Measurements from ENCODE around the gene FBLN2. TPM values are rescaled to one million over a fixed set of nuclear protein-coding genes. Genes with fewer than 3 reads are reported as not detected.

FBLN2 gene
- total RNA-seq, 4 donors from 2014 or later = 25.3 to 93.8 (median 47.6) TPM

DNA sequence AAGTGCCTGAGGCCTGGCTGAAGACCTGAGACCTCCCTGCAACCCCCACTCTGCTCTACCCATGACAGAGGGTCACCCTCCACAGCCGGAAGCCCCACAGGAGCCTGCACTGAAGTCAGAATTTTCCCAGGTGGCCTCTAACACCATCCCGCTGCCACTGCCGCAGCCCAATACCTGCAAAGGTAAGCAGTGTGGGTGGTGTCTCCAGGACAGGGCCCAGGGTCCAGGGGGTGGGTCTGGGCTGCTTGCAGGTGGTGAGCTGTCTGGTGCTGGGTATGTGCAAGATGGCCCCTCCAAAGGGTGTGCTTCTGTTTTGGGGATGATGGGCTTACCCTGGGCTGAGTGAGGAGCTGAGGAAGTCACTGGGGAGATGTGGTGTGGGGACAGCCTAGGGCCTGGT is 69.9 kb downstream of the FBLN2 start:
- H3K4me3 ChIP-seq = no peak overlapping the region
- H3K9me3 ChIP-seq = no peaks in the 10 kb centered on the region
- H3K27ac ChIP-seq = no peak overlapping the region
- H3K27me3 ChIP-seq = no peaks in the 10 kb centered on the region
- no peak for DNase-seq (ENCODE audit: low spot score in 2 of 2)
- TF ChIP-seq, protein P1, sequence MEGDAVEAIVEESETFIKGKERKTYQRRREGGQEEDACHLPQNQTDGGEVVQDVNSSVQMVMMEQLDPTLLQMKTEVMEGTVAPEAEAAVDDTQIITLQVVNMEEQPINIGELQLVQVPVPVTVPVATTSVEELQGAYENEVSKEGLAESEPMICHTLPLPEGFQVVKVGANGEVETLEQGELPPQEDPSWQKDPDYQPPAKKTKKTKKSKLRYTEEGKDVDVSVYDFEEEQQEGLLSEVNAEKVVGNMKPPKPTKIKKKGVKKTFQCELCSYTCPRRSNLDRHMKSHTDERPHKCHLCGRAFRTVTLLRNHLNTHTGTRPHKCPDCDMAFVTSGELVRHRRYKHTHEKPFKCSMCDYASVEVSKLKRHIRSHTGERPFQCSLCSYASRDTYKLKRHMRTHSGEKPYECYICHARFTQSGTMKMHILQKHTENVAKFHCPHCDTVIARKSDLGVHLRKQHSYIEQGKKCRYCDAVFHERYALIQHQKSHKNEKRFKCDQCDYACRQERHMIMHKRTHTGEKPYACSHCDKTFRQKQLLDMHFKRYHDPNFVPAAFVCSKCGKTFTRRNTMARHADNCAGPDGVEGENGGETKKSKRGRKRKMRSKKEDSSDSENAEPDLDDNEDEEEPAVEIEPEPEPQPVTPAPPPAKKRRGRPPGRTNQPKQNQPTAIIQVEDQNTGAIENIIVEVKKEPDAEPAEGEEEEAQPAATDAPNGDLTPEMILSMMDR (IDR thresholded peaks at IDR 0.05) = no peak
- no peak for TF ChIP-seq EP300 (IDR thresholded peaks at IDR 0.05)
- no peak for TF ChIP-seq POLR2A (IDR thresholded peaks at IDR 0.05)
- no peak for TF ChIP-seq POLR2AphosphoS5 (IDR thresholded peaks at IDR 0.05)
- H3K4me1 ChIP-seq = peaks cover 21% of the 10 kb centered on the region
- peaks cover 46% of the 10 kb centered on the region for H3K36me3 ChIP-seq
- 96% methylated on average over 3 of the region's 3 CpGs for WGBS

DNA sequence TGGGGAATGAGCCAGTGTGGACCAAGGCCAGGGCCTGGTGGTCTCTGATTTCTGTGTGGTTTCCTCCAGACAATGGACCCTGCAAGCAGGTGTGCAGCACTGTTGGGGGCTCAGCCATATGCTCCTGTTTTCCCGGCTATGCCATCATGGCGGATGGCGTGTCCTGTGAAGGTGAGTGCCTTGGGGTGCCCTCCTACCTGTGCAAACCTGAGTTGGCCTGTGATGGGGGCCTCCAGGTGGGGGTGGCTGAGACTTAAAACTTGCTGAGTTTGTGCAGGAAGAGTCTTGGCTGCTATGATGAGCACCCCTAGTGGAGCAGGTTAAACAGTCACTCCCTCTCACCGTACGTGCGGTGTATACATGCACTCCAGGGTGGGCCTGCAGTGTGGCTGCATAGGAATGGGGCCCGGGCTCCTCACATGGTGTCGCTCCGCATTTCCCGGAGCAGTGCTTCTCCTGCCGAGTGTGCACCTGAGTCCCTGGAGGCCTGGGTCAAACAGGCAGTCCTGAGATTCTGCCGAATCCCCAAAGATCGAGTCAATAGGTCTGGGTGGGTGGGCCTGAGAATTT is 70.8 kb downstream of the FBLN2 start:
- Histone ChIP-seq H3K9me3 (no peaks in the 10 kb centered on the region), H3K36me3 (peaks cover 44% of the 10 kb centered on the region), H3K4me3 (no peak overlapping the region), H3K27me3 (no peaks in the 10 kb centered on the region), H3K27ac (no peak overlapping the region), H3K4me1 (peaks cover 23% of the 10 kb centered on the region)
- TF ChIP-seq POLR2A (IDR thresholded peaks at IDR 0.05) = no peak
- no peak for TF ChIP-seq POLR2AphosphoS5 (IDR thresholded peaks at IDR 0.05)
- no peak for TF ChIP-seq EP300 (IDR thresholded peaks at IDR 0.05)
- TF ChIP-seq, protein P1 (IDR thresholded peaks at IDR 0.05) = no peak
- no peak for DNase-seq (ENCODE audit: low spot score in 2 of 2)
- no CpG with 5 or more reads among the region's 13 CpGs for WGBS

DNA sequence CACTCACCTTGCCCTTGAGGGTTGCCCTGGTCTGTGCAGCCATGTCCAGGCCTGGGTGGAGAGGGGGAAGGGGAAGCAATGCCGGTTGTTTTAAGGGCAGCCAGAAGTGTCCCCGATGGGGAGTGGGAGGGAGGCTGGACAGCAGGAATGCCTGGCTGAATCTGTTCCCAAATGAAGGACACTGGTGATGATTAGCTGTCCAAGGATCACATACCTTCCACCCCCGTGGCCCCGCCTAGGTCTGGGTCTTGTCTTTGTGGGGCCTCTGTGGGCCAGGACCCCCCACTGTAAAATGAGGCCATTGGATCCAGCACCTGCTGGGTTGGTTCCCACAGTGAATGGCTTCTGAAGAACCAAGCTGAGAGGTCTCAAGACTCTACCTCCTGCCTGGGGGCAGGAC is 71.4 kb downstream of the FBLN2 start:
- 88% methylated on average over 2 of the region's 4 CpGs for WGBS
- Histone ChIP-seq H3K4me3 (no peak overlapping the region), H3K27ac (no peak overlapping the region), H3K9me3 (no peaks in the 10 kb centered on the region), H3K4me1 (peaks cover 23% of the 10 kb centered on the region), H3K27me3 (no peaks in the 10 kb centered on the region), H3K36me3 (peaks cover 39% of the 10 kb centered on the region)
- no peak for TF ChIP-seq POLR2AphosphoS5 (IDR thresholded peaks at IDR 0.05)
- TF ChIP-seq, protein P1 (IDR thresholded peaks at IDR 0.05) = no peak
- DNase-seq (ENCODE audit: low spot score in 2 of 2) = no peak

DNA sequence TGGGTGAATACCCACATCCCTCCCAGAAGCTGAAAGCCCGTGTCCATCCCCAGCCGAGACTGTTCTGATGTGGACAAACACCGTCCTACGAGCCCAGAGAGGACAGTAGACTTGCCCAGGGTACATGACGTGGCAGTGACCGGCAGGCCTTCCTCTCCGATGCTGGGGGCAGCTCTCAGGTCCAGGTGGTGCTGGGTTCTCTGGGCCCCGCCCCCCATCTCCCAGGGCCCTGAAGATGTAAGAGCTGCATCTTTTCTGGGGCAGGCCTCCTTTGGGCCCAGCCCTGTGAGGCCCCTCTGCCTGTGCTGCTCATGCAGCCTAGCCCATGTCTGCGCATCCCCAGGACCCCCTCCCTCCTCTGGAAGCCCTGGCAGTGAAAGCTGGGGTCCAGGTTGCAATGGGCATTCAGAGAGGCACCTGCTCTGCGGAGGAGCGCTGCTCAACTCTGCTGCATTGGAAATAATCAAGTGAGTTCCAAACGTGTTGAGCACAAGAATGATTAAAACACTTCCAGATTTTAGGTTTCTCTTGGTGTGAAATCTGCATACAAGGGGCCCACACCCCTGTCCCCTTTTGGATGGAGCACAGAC is 71.9 kb downstream of the FBLN2 start:
- Histone ChIP-seq H3K27ac (no peak overlapping the region), H3K9me3 (no peaks in the 10 kb centered on the region), H3K36me3 (peaks cover 33% of the 10 kb centered on the region), H3K27me3 (no peaks in the 10 kb centered on the region), H3K4me3 (no peak overlapping the region), H3K4me1 (peaks cover 23% of the 10 kb centered on the region)
- TF ChIP-seq POLR2AphosphoS5 (IDR thresholded peaks at IDR 0.05) (no peak), POLR2A (IDR thresholded peaks at IDR 0.05) (no peak), EP300 (IDR thresholded peaks at IDR 0.05) (no peak)
- TF ChIP-seq, protein P1 (IDR thresholded peaks at IDR 0.05) = no peak
- WGBS = 92% methylated on average over 8 of the region's 12 CpGs
- no peak for DNase-seq (ENCODE audit: low spot score in 2 of 2)

DNA sequence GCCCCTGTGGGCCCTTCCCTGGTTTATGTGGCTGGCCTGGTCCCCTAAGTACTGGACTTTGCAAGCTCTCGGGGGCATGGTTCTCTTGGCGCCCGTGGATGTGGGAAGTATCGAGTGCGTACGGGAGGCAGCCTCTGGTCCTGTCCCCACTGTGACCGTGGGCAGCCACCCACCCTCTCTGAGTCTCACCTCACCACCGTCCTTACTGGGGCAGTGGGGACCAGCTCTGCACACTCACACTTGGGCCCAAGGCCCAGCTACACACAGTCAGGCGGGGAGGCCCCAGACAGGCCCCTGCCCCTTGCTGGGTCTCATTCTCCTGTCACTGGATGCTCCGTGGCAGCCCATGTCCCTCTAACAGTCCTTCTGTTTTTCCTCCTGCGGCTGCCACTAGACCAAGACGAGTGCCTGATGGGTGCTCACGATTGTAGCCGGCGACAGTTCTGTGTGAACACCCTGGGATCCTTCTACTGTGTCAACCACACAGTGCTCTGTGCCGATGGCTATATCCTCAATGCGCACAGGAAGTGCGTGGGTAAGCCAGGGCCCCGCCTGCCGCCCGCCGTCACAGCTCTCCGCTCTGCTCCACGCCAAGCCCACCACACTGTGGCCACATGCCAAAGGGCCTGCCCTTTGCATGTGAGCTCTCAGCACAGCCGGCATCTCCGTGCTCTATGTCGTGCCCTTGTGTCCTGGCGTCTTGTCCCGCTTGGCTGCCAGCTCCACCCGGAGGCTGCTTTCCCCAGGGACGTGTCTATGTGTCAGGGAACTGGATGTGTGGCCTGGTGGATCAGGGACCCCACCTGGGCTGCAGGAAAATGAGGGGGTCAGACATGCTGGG is 72.7 kb downstream of the FBLN2 start:
- TF ChIP-seq, protein P1 (IDR thresholded peaks at IDR 0.05) = no peak
- TF ChIP-seq EP300 (IDR thresholded peaks at IDR 0.05) (no peak), POLR2A (IDR thresholded peaks at IDR 0.05) (no peak), POLR2AphosphoS5 (IDR thresholded peaks at IDR 0.05) (no peak)
- Histone ChIP-seq H3K27ac (no peak overlapping the region), H3K27me3 (no peaks in the 10 kb centered on the region), H3K36me3 (peaks cover 30% of the 10 kb centered on the region), H3K9me3 (no peaks in the 10 kb centered on the region), H3K4me3 (no peak overlapping the region), H3K4me1 (peaks cover 24% of the 10 kb centered on the region)
- WGBS = 60% methylated on average over 24 of the region's 31 CpGs
- DNase-seq (ENCODE audit: low spot score in 2 of 2) = no peak

Measured in suprapubic skin (tissue), 4 donors.